HG02981 (cell line): Measurements from ENCODE around the gene TECTB.
"Not testable (repeated sequence)": the region's sequence is repeated elsewhere in the genome, so short reads cannot be mapped to it uniquely, and the experiment has no call there.

Source experiments
- ATAC-seq: cut with Tn5 transposase; IDR thresholded peaks from one replicate; pipeline ENCODE4 v1.9.1; 2021; ENCODE audit warnings: mild to moderate bottlenecking, moderate library complexity; ENCODE audit not compliant: unreplicated experiment

The TECTB gene

DNA sequence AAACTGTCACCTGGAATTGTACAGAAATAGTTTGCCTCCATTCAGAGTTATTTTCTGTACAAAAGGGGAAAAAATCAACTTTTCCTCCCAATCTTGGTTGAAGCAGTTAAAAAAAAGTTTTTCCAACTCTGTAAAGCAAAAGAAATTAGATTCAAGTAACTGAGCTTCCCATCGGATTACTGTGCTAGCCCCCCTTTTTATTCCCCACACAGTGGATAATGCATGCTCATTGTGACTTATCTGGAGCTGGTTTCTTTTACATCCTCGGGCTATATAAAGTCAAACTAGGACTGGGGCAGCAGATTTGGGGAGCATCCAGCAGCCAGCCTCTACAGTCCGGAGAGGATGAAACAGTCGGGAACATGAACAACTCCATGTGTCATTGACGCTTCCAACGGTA lies at the start of gene TECTB:
Gene TECTB (plus strand): TSS at position 301 of the 400 bp plus-strand sequence. CDS start 335 bp downstream, outside the sequence.
- ATAC-seq, result no peak

DNA sequence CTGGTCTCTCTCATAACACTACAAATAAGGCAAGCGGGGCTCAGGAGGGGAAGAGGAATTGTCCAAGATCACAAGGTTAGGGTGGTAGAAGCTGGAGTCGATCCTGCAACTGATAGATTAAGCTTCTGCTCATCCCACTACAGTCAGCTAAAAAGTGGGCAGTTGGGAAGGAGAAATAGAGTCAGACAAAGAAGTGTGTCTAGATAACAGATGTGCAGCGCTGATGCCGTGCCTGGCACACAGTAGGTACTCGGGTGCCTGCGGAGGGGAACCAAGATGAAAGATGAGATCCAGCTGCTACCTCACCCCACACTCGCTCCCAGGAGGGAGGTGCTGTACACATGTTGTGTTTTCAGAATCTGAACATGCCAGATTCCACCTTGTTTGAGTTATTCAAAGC lies 48.1 kb upstream of the TECTB start:
- ATAC-seq, result no peak

DNA sequence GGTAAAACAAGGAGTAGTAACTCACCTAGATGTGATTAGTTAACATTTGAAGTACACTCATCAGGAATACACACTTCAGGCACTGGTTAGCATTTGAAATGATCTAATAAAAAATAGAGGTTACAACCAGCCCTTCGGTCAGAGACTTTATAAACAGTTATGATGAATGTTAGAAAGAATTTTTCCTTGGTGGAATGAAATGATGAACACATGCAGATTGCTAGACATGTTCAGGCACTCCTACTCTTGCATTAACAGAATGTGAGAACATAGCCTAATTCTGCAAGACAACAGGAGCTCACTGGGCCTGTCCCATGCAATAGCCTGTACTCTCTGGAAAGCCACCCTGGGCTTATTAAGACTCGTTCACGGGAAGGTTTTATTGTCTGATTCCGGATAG lies 47.3 kb upstream of the TECTB start:
- ATAC-seq, result no peak

DNA sequence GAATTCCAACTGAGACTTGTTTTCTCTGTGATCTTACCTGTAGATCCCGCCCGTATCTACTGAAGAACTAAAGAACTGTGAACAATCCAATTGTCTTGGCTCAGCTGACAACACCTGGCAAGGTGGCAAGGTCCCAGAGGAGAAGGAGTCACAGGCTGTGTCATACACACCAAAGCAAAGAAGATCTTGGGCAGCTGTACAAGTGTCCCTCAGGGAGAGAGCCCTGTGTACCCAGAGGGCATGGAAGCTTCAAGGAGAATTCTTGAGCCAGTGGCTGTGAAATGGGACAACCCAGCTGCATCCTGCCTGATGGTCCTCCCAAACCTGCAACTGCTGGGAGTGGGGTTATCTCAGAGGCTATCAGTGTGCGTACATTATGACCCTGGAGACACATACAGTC lies 46.7 kb upstream of the TECTB start:
- ATAC-seq, result no peak

DNA sequence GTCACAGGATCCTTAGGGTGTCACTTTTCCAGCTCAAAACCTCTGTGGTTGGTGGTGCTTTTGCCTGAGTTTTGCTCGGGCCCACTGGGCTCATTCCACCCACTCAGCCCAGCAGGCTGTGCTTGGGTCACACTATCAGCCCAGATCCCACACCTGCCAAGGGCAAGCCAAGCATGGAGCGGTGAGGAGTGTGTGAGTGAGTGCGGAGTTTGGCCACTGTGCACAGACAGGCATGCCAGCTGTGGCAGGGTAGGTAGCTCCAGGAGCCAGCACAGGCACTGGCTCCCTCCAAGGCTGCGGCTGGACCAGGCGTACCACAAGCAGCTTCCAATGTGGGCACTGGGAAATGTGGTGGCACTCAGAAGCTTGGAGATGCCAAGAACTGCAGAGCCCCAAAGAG lies 43.9 kb upstream of the TECTB start:
- ATAC-seq, result no peak

DNA sequence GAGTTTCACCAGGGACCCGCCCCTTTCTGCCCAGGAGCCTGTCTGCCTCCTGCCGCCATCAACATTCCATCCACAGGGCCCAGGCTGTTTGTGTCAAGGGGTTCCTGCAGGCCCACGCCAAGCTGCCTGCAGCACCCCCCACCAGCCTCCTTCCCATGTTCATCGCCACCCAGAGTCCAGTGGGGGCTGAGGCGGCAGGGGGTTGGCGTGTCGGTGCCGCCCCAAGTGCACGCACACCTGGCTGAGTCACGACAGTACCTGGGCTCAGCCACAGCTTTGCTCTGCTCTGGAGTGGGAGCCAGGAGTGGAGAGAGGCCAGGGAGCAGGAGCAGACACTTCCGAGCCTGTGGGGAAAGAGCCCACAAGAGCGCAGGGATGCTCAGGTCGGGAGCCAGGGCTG lies 42.8 kb upstream of the TECTB start:
- ATAC-seq, result no peak

DNA sequence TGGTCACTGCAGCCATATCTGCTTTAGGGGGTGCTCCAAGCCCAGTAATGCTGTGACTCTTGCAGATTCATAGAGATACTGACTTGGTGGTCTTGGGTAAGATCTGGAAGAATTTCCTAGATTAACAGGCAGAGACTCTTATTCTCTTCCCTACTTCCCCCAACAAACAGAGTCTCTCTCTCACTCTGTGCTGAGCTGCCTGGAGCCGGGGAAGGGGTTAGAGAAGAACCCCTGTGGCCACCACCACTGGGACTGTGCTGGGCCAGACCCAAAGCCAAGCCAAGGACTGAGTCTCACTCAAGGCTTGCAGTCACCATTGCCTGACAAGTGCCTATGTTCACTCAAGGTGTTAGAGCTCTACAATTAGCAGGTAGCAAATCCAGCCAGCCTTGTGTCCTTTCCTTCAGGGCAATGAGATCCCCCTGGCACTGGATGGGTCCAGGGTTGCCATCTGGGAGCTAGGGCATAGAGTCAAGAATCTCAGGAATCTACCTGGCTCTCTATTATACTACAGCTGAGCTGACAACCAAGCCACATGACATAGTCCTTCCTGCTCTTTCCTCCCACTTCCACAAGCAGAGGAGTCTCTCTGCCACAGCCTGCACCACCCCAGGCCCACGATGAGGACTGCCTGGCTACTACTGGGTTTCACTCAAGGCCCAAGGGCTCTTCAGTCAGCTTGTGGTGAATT lies 41.4 kb upstream of the TECTB start:
- no peak for ATAC-seq

DNA sequence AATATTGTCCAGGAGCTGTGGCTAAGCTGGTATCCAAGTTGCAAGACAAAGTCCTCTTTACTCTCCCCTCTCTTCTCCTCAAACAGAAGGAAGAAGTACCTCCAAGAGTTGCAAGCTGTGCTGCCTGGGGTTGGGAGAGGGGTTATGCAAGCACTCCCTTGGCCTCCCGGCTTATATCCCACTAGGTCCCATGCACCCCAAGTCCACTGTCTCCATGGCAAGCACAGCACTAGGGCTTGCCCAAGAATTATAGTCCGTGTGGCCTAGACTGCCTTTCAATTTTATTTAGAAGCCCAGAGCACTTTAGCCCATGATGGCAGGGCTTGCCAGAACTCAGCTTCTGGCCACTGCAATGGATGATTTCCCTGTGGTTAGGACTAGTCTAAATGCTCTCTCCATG lies 40.4 kb upstream of the TECTB start:
- no peak for ATAC-seq

DNA sequence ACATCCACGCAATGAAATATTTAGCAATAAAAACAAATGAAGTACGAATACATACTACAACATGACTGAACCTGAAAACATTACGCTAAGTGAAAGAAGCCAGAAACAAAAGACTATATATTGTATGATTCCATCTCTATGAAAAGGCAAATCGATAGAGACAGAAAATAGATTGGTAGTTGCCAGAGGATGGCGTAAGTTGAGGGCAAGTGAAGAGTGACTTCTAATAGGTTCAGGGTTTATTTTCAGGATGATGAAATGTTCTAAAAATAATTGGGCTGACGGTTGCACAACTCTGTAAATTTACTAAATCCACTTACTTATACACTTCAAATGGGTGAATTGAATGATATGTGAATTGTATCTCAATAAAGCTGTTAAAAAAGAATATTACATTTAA lies 39.5 kb upstream of the TECTB start:
- ATAC-seq, result no peak

DNA sequence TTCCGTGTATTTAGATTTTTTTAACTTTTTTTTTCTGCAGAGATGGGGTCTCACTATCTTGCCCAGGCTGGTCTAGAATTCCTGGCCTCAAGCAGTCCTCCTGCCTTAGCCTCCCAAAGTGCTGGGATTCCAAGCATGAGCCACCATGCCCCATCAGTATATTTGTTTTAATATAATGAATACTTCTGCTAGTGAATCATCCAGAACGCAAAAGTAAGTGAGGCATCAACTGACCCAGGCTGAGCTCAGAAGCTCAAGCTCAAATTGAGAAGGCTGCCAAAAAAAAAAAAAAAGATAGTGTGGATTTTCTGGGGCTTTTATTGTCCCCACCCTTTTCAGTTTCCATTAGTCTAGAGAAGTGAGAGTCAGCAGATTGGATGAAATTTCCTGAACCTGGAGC lies 39.0 kb upstream of the TECTB start:
- no peak for ATAC-seq

DNA sequence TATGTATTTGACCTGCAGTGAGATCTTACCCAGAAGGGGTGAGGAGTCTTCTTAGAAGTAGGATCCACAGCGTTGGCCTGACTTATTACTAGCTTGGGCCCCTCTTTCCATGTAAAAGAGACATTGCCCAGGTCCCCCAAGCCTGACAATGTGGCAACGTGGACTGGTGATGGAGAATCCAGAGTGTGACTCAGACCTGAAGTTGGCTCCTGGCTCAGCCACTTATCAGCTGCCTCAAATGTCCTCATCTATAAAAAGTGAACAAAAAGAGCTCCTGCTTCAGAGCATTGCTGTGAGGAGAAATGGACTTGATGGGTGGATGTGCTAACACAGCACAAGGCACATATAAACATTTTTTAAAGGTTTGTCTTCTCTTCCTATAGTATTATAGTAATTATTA lies 35.4 kb upstream of the TECTB start:
- ATAC-seq, result no peak

DNA sequence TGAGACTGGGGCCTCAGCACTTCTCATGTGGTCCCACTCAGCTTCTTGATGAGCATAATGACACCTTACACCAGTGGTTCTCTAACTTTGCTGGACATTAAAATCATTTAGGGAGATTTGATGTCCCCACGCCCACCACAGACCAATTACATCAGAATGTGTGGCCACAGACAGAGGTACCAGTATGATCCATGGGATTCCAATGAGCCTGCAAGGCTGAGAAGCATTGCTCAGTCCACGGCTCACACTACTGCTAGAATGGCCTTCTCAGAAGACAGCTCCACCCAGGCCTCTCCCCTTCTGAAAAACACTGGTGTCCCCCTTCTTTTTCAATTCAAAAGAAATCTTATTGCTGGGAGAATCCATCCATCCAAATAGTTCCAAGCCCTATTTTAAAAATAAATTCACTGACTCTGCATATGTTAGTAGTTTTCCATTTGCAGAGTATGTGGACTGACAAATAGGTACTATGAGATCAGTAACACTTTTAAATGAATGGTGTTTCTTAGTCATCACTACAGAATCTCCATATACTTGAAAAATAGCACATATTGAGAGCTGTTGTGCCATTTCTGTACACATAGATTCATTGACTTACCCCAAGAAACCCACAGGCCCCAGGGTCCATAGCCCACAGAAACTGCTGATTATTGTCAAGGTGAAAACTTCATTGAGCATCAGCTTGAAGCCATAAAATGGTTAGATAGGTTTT lies 34.5 kb upstream of the TECTB start:
- ATAC-seq, result no peak

DNA sequence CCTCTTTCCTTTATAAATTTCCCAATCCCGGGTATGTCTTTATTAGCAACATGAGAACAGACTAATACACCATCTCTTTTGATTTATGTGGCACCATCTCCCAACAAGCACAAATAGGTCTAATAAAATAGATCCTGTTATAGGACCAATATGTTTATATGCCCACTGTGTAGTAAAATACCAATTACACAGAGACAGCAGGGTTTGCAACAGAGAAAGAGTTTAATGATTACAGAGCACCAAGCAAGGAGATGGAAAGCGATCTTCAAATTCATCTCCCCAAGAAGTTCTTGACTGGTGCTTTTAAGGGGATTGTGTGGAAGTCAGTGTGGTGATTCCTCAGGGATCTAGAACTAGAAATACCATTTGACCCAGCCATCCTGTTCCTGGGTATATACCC lies 33.5 kb upstream of the TECTB start:
- no peak for ATAC-seq

DNA sequence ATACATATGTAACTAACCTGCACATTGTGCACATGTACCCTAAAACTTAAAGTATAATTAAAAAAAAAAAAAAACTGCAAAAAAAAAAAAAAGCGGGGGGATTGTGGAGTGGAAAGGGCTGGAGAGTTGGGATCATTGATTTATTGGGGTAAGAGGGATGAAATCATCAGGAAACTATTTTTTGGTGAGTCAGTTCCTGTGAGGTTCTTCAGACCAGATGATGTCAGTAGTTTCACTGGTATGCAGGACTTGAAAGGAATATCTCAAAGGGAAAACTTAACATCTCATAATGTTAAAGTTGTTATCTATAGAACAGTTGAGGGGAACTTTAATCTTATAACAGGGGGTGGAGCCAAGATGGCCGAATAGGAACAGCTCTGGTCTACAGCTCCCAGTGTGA lies 32.6 kb upstream of the TECTB start:
- no peak for ATAC-seq

DNA sequence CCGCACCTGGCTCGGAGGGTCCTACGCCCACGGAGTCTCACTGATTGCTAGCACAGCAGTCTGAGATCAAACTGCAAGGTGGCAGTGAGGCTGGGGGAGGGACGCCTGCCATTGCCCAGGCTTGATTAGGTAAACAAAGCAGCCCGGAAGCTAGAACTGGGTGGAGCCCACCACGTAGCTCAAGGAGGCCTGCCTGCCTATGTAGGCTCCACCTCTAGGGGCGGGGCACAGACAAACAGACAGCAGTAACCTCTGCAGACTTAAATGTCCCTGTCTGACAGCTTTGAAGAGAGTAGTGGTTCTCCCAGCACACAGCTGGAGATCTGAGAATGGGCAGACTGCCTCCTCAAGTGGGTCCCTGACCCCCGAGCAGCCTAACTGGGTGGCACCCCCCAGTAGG lies 32.0 kb upstream of the TECTB start:
- not testable (repeated sequence) for ATAC-seq

DNA sequence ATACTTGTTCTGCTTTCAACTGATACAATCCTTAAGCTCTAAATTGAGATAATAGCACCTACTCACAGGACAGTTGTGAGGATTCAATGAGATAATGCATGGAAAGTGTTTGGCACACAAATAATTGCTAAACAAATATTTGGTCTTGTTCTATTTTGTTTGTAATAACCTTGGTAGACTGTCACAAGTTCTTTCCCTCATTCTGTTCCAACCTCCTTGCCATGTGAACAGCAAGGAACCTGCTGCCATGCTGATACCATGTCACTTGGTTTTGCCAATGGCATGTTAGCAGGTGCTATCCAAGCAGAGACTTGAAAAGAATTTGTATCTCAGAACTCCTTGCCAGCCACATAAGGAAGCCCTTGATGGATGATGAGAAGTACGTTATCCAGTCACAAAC lies 24.8 kb upstream of the TECTB start:
- no peak for ATAC-seq

DNA sequence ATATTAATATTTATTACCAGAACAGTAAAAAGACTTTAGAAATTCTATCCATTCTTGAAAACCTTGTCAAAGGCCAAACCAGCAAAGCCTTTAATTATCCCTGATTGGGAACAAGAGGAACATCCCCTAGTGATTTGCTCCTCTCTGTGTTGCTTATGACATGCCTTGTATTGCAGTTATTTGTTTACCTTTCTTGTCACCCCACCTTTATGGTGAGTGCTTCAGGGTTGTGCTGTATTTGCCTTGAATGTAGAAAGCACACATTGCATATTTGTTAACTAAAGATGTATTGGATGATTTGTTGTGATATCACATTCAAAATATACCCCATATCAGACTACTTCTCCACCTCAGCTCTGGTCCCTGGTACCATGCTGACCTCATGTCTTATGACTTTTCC lies 23.5 kb upstream of the TECTB start:
- no peak for ATAC-seq

DNA sequence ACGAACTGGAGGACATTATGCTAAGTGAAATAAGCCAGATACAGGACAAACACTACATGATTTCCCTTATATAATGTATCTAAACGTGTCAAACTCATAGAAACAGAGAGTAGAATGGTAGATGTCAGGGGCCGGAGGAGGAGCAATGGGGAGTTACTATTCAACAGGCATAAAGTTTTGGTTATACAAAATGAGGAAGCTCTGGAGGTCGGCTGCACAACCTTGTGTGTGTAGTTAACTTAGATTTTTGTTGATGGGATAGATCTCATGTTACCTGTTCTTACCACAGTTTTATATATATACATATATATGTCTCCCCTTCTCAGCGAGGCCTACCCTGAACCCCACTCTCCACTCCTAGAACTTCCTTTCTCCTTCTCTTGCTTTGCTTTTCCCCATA lies 22.4 kb upstream of the TECTB start:
- ATAC-seq, result no peak

DNA sequence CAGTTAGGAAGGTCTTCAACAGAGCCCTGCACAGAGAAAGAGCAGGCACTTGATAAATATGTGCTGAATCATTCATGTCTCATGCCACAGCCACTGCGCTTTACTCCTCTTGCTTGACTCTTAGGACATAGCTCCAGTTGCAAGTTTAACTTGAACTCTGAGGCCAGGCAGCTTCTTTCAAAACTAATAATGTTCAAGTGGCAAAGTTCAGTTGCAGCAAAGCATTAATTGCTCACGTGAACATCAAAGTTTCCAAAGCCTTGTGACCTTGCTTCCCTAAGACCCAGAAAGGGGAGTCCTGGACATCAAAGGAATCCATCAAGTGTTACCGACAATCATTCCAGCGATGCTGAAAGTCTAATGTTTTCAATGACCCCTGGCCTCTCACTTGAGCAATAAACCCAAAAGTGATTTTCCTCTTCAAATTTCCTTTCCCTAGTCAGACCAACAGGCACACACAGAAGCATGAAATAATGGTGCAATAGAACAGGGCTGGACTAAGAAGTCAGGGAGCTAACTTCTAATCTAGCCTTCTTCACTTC lies 21.8 kb upstream of the TECTB start:
- ATAC-seq, result no peak

DNA sequence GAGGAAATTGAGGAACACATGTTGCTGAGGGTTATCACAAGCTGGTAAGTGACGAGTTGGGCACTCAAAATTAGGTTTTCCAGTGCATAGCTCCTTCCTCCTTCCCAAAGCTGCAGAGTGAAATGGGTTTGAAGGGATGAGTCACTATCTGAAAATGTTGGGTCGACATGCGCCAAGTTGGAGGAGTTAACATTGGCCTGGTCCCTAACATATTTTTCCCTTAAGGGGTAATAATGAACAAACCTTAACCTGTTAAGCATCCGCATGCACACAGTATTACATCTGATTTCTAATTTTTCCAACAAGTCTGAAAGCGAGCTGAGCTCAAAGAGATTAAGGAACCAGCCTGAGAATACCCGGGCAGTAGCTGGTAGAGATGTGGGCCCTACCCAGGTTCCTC lies 20.7 kb upstream of the TECTB start:
- ATAC-seq, result no peak

DNA sequence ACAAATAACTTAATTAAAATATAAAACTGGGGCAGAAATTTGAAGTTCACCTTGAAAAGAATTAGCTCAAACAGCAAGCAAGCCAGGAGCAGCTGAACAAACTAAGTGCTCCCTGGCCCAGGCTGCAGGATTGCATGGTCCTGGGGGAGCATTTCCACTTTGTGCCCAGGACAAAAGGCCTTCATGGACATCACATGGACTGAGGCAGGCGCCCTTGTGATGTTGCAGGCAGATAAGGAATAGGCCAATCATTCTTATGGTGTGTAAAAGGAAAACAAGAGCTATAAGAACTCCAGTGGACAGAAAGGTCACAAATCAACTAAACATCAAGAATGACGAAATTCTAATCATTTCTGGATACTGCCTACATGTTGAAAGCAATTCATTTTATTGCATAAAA lies 17.5 kb upstream of the TECTB start:
- no peak for ATAC-seq

DNA sequence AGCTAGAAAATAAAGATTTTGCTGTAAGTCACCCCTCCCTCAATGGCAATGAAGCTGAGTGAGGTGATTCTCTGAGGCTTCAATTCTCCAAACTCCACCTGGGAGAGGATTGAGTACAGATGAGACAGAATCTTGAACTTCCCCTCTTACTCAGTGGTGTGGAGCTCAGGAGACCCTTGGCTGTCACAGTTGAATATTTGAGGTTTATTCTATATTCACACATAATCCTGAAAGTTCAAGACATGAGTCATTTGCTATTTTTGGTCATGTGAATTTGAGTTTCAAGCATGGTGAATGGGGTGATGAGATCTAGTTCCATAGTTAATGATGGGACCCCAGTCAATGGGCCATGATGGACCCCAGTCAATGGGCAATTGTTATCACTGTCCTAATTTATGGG lies 13.9 kb upstream of the TECTB start:
- no peak for ATAC-seq

DNA sequence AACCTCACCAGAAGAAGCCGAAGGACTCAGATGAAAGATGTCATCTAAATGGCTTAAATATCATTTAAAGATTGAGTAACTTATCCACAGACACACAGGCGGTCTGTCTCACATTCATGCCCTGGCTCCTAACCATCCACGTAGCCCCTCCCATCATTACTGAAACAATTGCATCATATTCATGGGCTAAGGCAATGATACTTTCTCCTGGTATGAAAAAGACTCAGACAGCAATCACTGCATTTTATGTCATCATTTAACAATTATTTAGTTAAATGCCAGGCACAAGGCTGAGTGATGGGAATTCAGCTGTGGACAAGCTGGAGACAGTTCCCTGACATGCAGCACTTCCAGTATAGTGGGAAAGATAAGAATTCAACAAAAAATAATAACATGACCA lies 11.2 kb upstream of the TECTB start:
- ATAC-seq, result no peak
